OCI-LY3 (cell line): ENCODE data around the gene PRR30.

Experiments used
- CTCF ChIP-seq: fragments of 200-600, 300-600 bp; sonication (generic); IDR thresholded peaks from 2 replicates; pipeline ENCODE4 v1.5.1; 2014; ENCODE audit warnings: antibody characterized with exemption, low read length, low read depth
- EZH2phosphoT487 ChIP-seq: fragments of 200-600 bp; shearing (Covaris generic); IDR thresholded peaks from 2 replicates; pipeline ENCODE4 v1.6.1; 2018; ENCODE audit warnings: antibody characterized with exemption, mixed run types, low read depth

GRCh38 chr2:27123302-27124150 is 15.7 kb downstream of the PRR30 start, which contains the start of gene ABHD1:
- TF ChIP-seq CTCF (no peak), EZH2phosphoT487 (no peak)
